ENCODE data around the gene FGD6.
"Not testable (repeated sequence)": the region's sequence is repeated elsewhere in the genome, so short reads cannot be mapped to it uniquely, and the experiment has no call there.

FGD6 gene

GRCh38 chr12:95181103-95181502 is 36.2 kb downstream of the FGD6 start:
- no peak for DNase-seq (ENCODE audit: low read depth in 3 of 3, low spot score in 1 of 3)

GRCh38 chr12:95179011-95179410 is 38.3 kb downstream of the FGD6 start:
- DNase-seq (ENCODE audit: low read depth in 3 of 3, low spot score in 1 of 3) = no peak

GRCh38 chr12:95178136-95178535 is 39.1 kb downstream of the FGD6 start:
- DNase-seq (ENCODE audit: low read depth in 3 of 3, low spot score in 1 of 3) = no peak

- DNase-seq (ENCODE audit: low read depth in 3 of 3, low spot score in 1 of 3) = no peak
Measured at GRCh38 chr12:95177201-95177768, 40.0 kb downstream of the FGD6 start.

GRCh38 chr12:95173392-95174251 is 43.6 kb downstream of the FGD6 start:
- no peak for DNase-seq (ENCODE audit: low read depth in 3 of 3, low spot score in 1 of 3)

- no peak for DNase-seq (ENCODE audit: low read depth in 3 of 3, low spot score in 1 of 3)
Measured at GRCh38 chr12:95169368-95169767, 47.9 kb downstream of the FGD6 start.

GRCh38 chr12:95168746-95169145 is 48.5 kb downstream of the FGD6 start:
- no peak for DNase-seq (ENCODE audit: low read depth in 3 of 3, low spot score in 1 of 3)

- DNase-seq (ENCODE audit: low read depth in 3 of 3, low spot score in 1 of 3) = no peak
Measured at GRCh38 chr12:95164656-95165055, 52.6 kb downstream of the FGD6 start.

- no peak for DNase-seq (ENCODE audit: low read depth in 3 of 3, low spot score in 1 of 3)
Measured at GRCh38 chr12:95158919-95159318, 58.3 kb downstream of the FGD6 start.

- DNase-seq (ENCODE audit: low read depth in 3 of 3, low spot score in 1 of 3) = no peak
Measured at GRCh38 chr12:95151821-95152220, 65.4 kb downstream of the FGD6 start.

GRCh38 chr12:95151406-95151805 is 65.9 kb downstream of the FGD6 start:
- DNase-seq (ENCODE audit: low read depth in 3 of 3, low spot score in 1 of 3) = no peak

GRCh38 chr12:95150501-95150900 is 66.8 kb downstream of the FGD6 start:
- no peak for DNase-seq (ENCODE audit: low read depth in 3 of 3, low spot score in 1 of 3)

- DNase-seq (ENCODE audit: low read depth in 3 of 3, low spot score in 1 of 3) = no peak
Measured at GRCh38 chr12:95147866-95148265, 69.4 kb downstream of the FGD6 start.

- DNase-seq (ENCODE audit: low read depth in 3 of 3, low spot score in 1 of 3) = no peak
Measured at GRCh38 chr12:95146769-95147168, 70.5 kb downstream of the FGD6 start.

GRCh38 chr12:95143621-95144205 is 73.6 kb downstream of the FGD6 start:
- no peak for DNase-seq (ENCODE audit: low read depth in 3 of 3, low spot score in 1 of 3)

GRCh38 chr12:95142431-95143151 is 74.7 kb downstream of the FGD6 start:
- DNase-seq (ENCODE audit: low read depth in 3 of 3, low spot score in 1 of 3) = no peak

GRCh38 chr12:95141310-95141709 is 76.0 kb downstream of the FGD6 start:
- no peak for DNase-seq (ENCODE audit: low read depth in 3 of 3, low spot score in 1 of 3)

GRCh38 chr12:95138031-95138430 is 79.2 kb downstream of the FGD6 start:
- DNase-seq (ENCODE audit: low read depth in 3 of 3, low spot score in 1 of 3) = not testable (repeated sequence)

- DNase-seq (ENCODE audit: low read depth in 3 of 3, low spot score in 1 of 3) = no peak
Measured at GRCh38 chr12:95136598-95136997, 80.7 kb downstream of the FGD6 start.

GRCh38 chr12:95134085-95134484 is 83.2 kb downstream of the FGD6 start:
- DNase-seq (ENCODE audit: low read depth in 3 of 3, low spot score in 1 of 3) = no peak

GRCh38 chr12:95131589-95132340 is 85.5 kb downstream of the FGD6 start:
- no peak for DNase-seq (ENCODE audit: low read depth in 3 of 3, low spot score in 1 of 3)
